ENCODE measurements around the gene USP5.
A peak's percentile ranks its signal among the peaks of the same experiment; 100 is the strongest.
"Not testable (repeated sequence)": the region's sequence is repeated elsewhere in the genome, so short reads cannot be mapped to it uniquely, and the experiment has no call there.

USP5 gene

GRCh38 chr12:6894321-6894720 lies 42.4 kb downstream of the USP5 start:
- no peak for DNase-seq
- intact Hi-C loops (cut with DNase I) = no loop called here

- intact Hi-C loops (cut with DNase I) = no loop called here
- DNase-seq = no peak
These were observed 45.0 kb downstream of the USP5 start for GRCh38 chr12:6896846-6897435.

- intact Hi-C loops (cut with DNase I) = no loop called here
- no peak for DNase-seq
These were observed 47.5 kb downstream of the USP5 start for GRCh38 chr12:6899427-6899826.

- intact Hi-C loops (cut with DNase I) = no loop called here
- peak in 37 of 42 donors; percentile 23 to 84 (median 54) for DNase-seq
These were observed 48.0 kb downstream of the USP5 start for GRCh38 chr12:6899837-6900519.

DNA sequence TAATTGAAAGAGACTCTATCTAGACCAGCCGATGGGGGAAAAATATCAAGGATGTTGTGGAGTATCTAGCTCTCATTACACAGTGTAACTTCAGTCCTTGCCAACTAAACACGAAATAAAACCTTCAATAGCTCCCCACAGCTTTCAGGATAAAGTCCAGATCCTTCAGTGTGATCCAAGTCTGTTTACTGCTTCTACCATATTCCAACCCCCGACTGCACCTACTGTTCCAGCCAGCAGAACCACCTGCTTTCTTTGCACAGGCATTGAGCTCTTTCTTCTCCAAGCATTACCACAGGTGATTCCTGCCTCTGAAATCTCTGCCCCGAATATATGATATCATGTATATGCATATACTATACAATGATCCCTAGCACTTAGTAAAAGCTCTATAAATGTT lies 50.5 kb downstream of the USP5 start:
- DNase-seq = no peak

GRCh38 chr12:6903722-6904121 lies 51.8 kb downstream of the USP5 start:
- no peak for DNase-seq
- intact Hi-C loops (cut with DNase I) = no loop called here

More for the DNA sequence above, 50.5 kb downstream of the USP5 start:
- intact Hi-C loops (cut with DNase I) = no loop called here

DNA sequence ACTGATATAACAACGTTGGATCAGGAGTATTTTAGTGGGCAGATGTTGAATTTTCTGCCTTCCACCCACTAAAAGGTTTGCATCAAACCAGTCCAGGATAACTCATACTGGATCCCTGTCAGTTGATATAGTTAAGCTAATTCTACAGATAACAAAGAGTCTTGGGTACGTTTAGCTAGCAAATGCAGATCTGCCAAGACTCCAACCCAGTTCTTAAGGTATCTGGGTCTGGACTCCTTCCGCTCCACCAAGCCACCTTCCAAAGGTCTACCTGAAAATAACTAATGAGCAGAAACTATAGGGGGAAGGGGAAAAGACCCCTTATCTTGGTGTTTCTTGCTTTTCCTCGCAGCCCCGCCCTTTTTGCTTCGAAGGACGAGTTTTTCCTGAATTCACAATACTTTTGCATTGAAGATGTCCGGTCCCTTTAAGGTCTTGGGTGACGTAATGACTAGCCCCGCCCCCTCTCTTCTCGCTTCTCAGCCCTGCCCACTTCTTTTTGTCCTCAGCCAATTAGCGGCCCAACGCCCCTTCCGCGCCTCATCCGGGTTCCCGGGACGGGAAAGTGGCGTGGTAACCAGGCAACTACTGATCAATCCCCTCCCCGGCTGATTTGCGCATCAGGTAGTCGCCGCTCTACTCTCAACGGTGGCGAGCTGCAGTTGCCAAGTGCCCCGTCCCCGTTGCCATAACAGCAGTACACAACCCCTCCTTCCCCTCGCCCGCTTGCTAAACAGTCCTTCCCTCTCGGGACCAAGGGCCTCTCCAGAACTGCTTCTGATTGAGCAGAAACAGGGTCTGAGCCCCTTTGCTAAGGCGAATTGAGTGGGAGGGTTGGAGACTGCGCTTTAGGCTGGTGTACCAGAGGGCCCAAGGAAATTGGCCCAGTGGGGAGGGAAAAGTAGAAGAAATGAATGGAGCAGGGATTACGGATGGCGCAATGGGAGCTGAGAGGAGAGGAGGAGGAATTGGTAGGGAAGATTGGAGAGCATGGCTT lies 52.6 kb downstream of the USP5 start, which contains the start of gene LRRC23:
Gene LRRC23 (plus strand): TSS at position 543 of the 997 bp plus-strand sequence. CDS start 812 bp downstream, outside the sequence.
- intact Hi-C loops (cut with DNase I) = no loop called here
- peak; percentile 97 to 100 (median 99) for DNase-seq

DNA sequence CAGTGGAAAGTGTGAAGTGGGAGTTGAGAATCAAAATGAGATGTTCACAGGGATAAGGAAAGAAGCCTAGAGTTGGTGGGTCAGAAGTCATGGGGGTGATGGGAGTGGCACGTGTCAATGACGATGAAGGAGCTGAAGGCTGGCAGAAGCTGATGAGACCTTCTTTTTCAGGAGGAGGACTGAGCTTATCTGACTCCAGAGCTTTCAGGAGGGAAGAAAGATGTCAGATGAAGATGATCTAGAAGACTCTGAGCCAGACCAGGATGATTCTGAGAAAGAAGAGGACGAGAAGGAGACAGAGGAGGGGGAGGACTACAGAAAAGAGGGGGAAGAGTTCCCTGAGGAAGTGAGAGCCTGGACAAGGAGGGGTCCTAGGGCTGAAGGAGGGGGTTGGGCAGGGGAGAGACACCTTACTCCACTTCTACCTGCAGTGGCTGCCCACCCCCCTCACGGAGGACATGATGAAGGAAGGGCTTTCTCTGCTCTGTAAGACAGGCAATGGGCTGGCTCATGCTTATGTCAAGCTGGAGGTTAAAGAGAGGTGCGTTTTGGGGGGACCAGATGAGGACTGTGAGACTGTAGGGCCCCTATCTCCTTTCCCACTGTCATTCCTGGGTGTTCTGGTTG lies 53.6 kb downstream of the USP5 start:
- DNase-seq = no peak
- intact Hi-C loops (cut with DNase I) = no loop called here

- peak in 1 of 42 donors; percentile 31 for DNase-seq
- intact Hi-C loops (cut with DNase I) = not testable (repeated sequence)
These were observed 56.2 kb downstream of the USP5 start for GRCh38 chr12:6908141-6908540.

DNA sequence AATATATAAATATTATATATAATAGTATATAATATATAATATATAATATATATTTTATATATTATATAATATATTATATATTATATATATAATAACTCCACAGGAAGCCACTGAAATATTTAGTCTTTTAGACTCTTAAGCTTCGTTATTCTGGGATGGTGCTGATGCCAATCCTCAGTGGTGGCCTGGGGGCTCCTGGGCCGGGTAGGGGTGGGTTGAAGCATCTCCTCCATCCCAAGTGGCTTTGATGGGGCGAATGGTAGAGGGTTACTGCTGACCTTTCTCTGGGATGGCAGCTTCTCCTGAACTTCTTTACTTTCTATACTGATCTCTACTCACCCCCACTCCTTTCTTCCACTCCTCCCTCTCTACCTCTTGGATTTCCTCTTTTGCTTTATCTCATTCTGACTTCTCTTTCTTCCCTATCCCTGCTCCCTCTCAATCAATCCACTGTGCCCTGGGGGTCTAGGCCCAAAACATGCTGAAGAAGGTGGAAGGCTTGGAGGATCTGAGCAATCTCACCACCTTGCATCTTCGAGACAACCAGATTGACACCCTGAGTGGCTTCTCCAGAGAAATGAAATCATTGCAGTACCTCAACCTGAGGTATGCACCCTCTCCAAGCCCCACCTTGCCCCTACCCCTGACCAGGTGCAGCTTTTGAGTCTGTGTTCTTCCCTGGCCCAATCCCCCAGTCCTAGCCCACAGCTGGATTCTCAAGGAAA lies 57.6 kb downstream of the USP5 start:
- peak in 1 of 42 donors; percentile 3 for DNase-seq
- intact Hi-C loops (cut with DNase I) = no loop called here

GRCh38 chr12:6912164-6912935 lies 60.4 kb downstream of the USP5 start:
- peak in 1 of 42 donors; percentile 20 for DNase-seq
- intact Hi-C loops (cut with DNase I) = no loop called here

DNA sequence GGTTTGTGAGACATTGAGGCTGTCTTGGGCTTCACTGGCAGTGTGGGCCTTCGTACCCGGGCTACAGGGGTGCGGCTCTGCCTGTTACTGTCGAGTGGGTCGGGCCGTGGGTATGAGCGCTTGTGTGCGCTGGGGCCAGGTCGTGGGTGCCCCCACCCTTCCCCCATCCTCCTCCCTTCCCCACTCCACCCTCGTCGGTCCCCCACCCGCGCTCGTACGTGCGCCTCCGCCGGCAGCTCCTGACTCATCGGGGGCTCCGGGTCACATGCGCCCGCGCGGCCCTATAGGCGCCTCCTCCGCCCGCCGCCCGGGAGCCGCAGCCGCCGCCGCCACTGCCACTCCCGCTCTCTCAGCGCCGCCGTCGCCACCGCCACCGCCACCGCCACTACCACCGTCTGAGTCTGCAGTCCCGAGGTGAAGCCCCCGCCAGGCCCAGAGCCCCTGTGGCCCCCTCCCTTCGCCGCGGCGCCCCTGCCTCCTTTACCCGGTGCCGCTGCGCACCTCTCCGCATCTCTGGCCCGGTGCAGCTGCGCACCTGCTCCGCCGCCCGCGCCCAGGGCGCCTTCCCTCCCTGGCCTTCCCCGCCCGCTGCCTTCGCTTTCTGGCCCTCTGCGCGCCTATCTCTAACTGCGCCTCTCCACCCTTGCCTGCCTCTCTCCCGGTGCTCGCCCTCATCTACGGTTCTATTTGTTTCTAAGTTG lies 62.4 kb downstream of the USP5 start, which contains the start of gene ENO2:
Gene ENO2 (plus strand): TSS at position 335 of the 701 bp plus-strand sequence. CDS start 1,253 bp downstream, outside the sequence.
- intact Hi-C loops (cut with DNase I) = no loop called here
- peak; percentile 73 to 97 (median 91) for DNase-seq

DNA sequence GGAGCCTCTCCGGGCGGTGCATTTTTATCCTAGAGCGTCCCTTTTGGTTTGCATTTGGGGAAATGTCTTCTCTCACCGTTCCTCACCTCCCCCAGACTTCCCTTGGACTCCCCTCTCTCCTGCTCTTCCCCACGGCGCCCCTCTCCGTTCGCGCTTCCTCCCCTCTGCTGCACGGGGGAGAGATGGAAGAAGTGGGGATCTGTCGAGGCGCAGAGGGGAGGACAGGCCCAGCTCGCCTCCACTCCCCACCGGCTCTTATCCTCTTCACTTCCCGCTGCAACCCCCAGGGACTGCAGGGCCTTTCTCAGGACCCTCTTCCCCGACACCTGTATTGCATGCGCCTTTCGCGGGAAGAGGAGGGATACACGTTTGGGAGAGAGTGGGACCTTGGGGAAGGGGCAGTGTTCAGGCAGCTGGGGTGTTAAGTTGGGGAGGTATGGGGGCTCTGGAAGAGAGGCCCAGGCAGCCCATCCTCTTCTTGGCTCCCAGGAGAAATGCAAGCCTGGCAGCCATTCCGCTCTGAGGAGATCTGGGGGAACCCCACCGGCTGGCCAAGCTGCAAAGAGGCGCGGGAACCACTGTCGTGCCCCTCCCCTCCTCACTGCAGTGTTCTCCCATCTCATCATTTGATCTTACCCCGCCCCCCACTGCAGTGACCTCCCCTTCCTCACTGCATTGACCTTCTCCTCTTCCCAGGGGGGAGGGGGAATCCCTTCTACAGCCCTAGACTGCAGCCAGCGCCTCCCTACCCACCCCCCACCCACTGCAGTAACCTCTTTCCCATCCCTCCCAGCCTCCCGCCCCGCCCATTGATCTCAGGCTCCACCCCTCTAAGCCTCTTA lies 63.2 kb downstream of the USP5 start:
- intact Hi-C loops (cut with DNase I) = no loop called here
- peak in 9 of 42 donors; percentile 25 to 73 (median 50) for DNase-seq

DNA sequence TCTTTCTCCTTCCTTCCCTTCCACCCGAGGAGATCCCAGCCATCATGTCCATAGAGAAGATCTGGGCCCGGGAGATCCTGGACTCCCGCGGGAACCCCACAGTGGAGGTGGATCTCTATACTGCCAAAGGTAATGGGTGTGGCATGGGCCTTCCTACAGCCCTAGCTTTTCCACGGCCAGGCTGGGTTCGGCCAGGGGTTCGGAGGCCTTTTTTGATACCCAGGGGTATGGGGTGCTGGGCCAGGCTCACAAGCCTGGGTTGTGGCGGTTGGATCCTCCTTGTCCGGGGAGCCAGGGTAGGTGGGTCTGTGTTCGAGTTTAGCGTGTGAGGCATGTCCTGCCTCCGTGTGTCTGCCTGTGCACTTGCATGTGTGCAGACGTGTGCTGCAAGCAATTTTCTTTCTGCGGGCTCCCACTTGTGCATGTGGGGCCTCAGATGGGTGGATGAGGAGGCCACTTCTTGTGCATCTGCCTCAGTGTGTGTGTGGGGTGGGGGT lies 63.9 kb downstream of the USP5 start:
- intact Hi-C loops (cut with DNase I) = no loop called here
- DNase-seq = peak in 1 of 42 donors; percentile 20
